ENCODE data around the gene SUPT6H. TPM values are rescaled to one million over a fixed set of nuclear protein-coding genes. Genes with fewer than 3 reads are reported as not detected.

SUPT6H gene
- total RNA-seq, 2 experiments from 2014 or later, result 77.0 to 77.9 TPM

- Mint-ChIP-seq H3K27ac (peak overlapping the region; percentile 54), H3K36me3 (peaks cover 69% of the 10 kb centered on the region), H3K9me3 (peaks cover 4% of the 10 kb centered on the region), H3K4me1 (peaks cover 35% of the 10 kb centered on the region), H3K4me3 (peak overlapping the region; percentile 81), H3K27me3 (no peaks in the 10 kb centered on the region)
- DNase-seq, result no peak
Observed at GRCh38 chr17:28741358-28742349, 79.6 kb downstream of the SUPT6H start.

- Mint-ChIP-seq H3K27me3 (no peaks in the 10 kb centered on the region), H3K27ac (peak within 1 kb of the TSS; percentile 92), H3K9me3 (peaks cover 4% of the 10 kb centered on the region), H3K36me3 (peaks cover 64% of the 10 kb centered on the region), H3K4me3 (peak within 1 kb of the TSS; percentile 92), H3K4me1 (peaks cover 38% of the 10 kb centered on the region)
- peak; percentile 90 for DNase-seq
Observed at GRCh38 chr17:28743243-28744103, 81.5 kb downstream of the SUPT6H start, which contains the start of gene TRAF4. Gene TRAF4 (plus strand): TSS chr17:28744011. CDS start chr17:28744113, 102 bp downstream.

- Mint-ChIP-seq H3K9me3 (peaks cover 4% of the 10 kb centered on the region), H3K4me3 (peak overlapping the region; percentile 92), H3K27me3 (no peaks in the 10 kb centered on the region), H3K36me3 (peaks cover 64% of the 10 kb centered on the region), H3K4me1 (peaks cover 40% of the 10 kb centered on the region), H3K27ac (peak overlapping the region; percentile 92)
- peak; percentile 65 for DNase-seq
Observed at GRCh38 chr17:28744104-28744971, 82.3 kb downstream of the SUPT6H start.

- H3K4me1 Mint-ChIP-seq, result peaks cover 39% of the 10 kb centered on the region
- H3K9me3 Mint-ChIP-seq, result peaks cover 1% of the 10 kb centered on the region
- H3K27me3 Mint-ChIP-seq, result no peaks in the 10 kb centered on the region
- peaks cover 58% of the 10 kb centered on the region for H3K36me3 Mint-ChIP-seq
- peak overlapping the region; percentile 92 for H3K27ac Mint-ChIP-seq
- DNase-seq, result peak; percentile 46
- peak overlapping the region; percentile 92 for H3K4me3 Mint-ChIP-seq
Observed at GRCh38 chr17:28744972-28745785, 83.2 kb downstream of the SUPT6H start.

- Mint-ChIP-seq H3K36me3 (peaks cover 58% of the 10 kb centered on the region), H3K9me3 (peaks cover 1% of the 10 kb centered on the region), H3K4me1 (peaks cover 41% of the 10 kb centered on the region), H3K27me3 (no peaks in the 10 kb centered on the region), H3K27ac (peak overlapping the region; percentile 92), H3K4me3 (peak overlapping the region; percentile 92)
- no peak for DNase-seq
Observed at GRCh38 chr17:28745786-28746411, 83.9 kb downstream of the SUPT6H start.

- Mint-ChIP-seq H3K4me1 (peaks cover 36% of the 10 kb centered on the region), H3K36me3 (peaks cover 57% of the 10 kb centered on the region)
Observed at GRCh38 chr17:28746611-28747050, 84.6 kb downstream of the SUPT6H start.

GRCh38 chr17:28747051-28747691, 85.2 kb downstream of the SUPT6H start:
- H3K36me3 Mint-ChIP-seq, result peaks cover 55% of the 10 kb centered on the region
- peaks cover 31% of the 10 kb centered on the region for H3K4me1 Mint-ChIP-seq
- peak overlapping the region; percentile 42 for H3K27ac Mint-ChIP-seq
- peak overlapping the region; percentile 92 for H3K4me3 Mint-ChIP-seq
- DNase-seq, result no peak
- no peaks in the 10 kb centered on the region for H3K27me3 Mint-ChIP-seq
- H3K9me3 Mint-ChIP-seq, result no peaks in the 10 kb centered on the region

More at GRCh38 chr17:28746611-28747050, 84.6 kb downstream of the SUPT6H start:
- peak overlapping the region; percentile 92 for H3K27ac Mint-ChIP-seq
- no peaks in the 10 kb centered on the region for H3K27me3 Mint-ChIP-seq
- DNase-seq, result no peak
- H3K9me3 Mint-ChIP-seq, result no peaks in the 10 kb centered on the region
- peak overlapping the region; percentile 92 for H3K4me3 Mint-ChIP-seq

GRCh38 chr17:28747801-28748750, 86.1 kb downstream of the SUPT6H start:
- H3K4me3 Mint-ChIP-seq, result no peak overlapping the region
- peak overlapping the region; percentile 73 for H3K27ac Mint-ChIP-seq
- DNase-seq, result no peak
- no peaks in the 10 kb centered on the region for H3K9me3 Mint-ChIP-seq
- peaks cover 31% of the 10 kb centered on the region for H3K4me1 Mint-ChIP-seq
- peaks cover 55% of the 10 kb centered on the region for H3K36me3 Mint-ChIP-seq
- H3K27me3 Mint-ChIP-seq, result no peaks in the 10 kb centered on the region

GRCh38 chr17:28748852-28749515, 87.0 kb downstream of the SUPT6H start:
- H3K4me1 Mint-ChIP-seq, result peaks cover 31% of the 10 kb centered on the region
- H3K27me3 Mint-ChIP-seq, result no peaks in the 10 kb centered on the region
- peaks cover 55% of the 10 kb centered on the region for H3K36me3 Mint-ChIP-seq
- H3K27ac Mint-ChIP-seq, result peak overlapping the region; percentile 73
- H3K9me3 Mint-ChIP-seq, result no peaks in the 10 kb centered on the region
- DNase-seq, result no peak
- H3K4me3 Mint-ChIP-seq, result peak overlapping the region; percentile 22

- H3K27me3 Mint-ChIP-seq, result no peaks in the 10 kb centered on the region
- H3K9me3 Mint-ChIP-seq, result no peaks in the 10 kb centered on the region
- peaks cover 31% of the 10 kb centered on the region for H3K4me1 Mint-ChIP-seq
- peak overlapping the region; percentile 34 for H3K4me3 Mint-ChIP-seq
- no peak for DNase-seq
- peak overlapping the region; percentile 48 for H3K27ac Mint-ChIP-seq
- H3K36me3 Mint-ChIP-seq, result peaks cover 52% of the 10 kb centered on the region
Observed at GRCh38 chr17:28749516-28750177, 87.6 kb downstream of the SUPT6H start.

All from activated naive CD8-positive, alpha-beta T cell treated with anti-CD3 and anti-CD28 coated beads for 36 hours (primary cell).